T-helper 17 cell (primary cell): Measurements from ENCODE around the gene B3GAT3. TPM values are rescaled to one million over a fixed set of nuclear protein-coding genes. Genes with fewer than 3 reads are reported as not detected.
"Not testable (repeated sequence)": the region's sequence is repeated elsewhere in the genome, so short reads cannot be mapped to it uniquely, and the experiment has no call there.

Experiments used
- ATAC-seq: fragments of 150-1000 bp; cut with Tn5 transposase; 2 replicates; pipeline ENCODE4 v1.10.0; 2021; ENCODE audit warnings: mild to moderate bottlenecking, moderate library complexity
- DNase-seq, 3 donors: peaks; one replicate each; pipeline versions ENCODE4 v3.0.0 to v3.0.0-alpha.2; 2020 to 2021
- H3K9me3 ChIP-seq: one replicate; pipeline ENCODE4 v1.7.0; 2013; ENCODE audit warnings: low read length, mild to moderate bottlenecking; ENCODE audit not compliant: control insufficient read depth, poor library complexity, severe bottlenecking
- H3K27ac Mint-ChIP-seq: one replicate; pipeline ENCODE4 v1.8.0; 2022; ENCODE audit warnings: mild to moderate bottlenecking, moderate library complexity, mixed read lengths
- H3K27me3 Mint-ChIP-seq: one replicate; pipeline ENCODE4 v1.8.0; 2022; ENCODE audit warnings: mixed read lengths
- H3K36me3 Mint-ChIP-seq: one replicate; pipeline ENCODE4 v1.8.0; 2022; ENCODE audit warnings: low read depth, mixed read lengths
- H3K4me1 Mint-ChIP-seq: one replicate; pipeline ENCODE4 v1.8.0; 2022; ENCODE audit warnings: mild to moderate bottlenecking, mixed read lengths
- H3K4me3 Mint-ChIP-seq: one replicate; pipeline ENCODE4 v1.8.0; 2022; ENCODE audit warnings: mild to moderate bottlenecking, moderate library complexity, mixed read lengths
- total RNA-seq, 4 donors: library from RNA in 2 of 4; stranded (reverse) in 2 of 4; gene quantifications; one replicate each; pipeline ENCODE4 v1.2.3 and lab custom pipeline; 2022 to 2026

The B3GAT3 gene
- total RNA-seq, 2 donors from 2014 or later: 53.0 to 57.2 TPM

GRCh38 chr11:62574363-62575071, 47.3 kb downstream of the B3GAT3 start:
- Mint-ChIP-seq H3K27me3 (no peaks in the 10 kb centered on the region), H3K4me3 (peak overlapping the region; percentile 99), H3K36me3 (peaks cover 18% of the 10 kb centered on the region), H3K4me1 (peaks cover 48% of the 10 kb centered on the region), H3K27ac (peak overlapping the region; percentile 100)
- ATAC-seq: peak; percentile 6
- DNase-seq: no peak
- H3K9me3 ChIP-seq: no peaks in the 10 kb centered on the region

- DNase-seq (peak; percentile 94 to 97 (median 95)), ATAC-seq (peak; percentile 95)
- Mint-ChIP-seq H3K4me3 (peak within 1 kb of the TSS; percentile 99), H3K27ac (peak within 1 kb of the TSS; percentile 100), H3K27me3 (no peaks in the 10 kb centered on the region), H3K36me3 (peaks cover 18% of the 10 kb centered on the region), H3K4me1 (peaks cover 48% of the 10 kb centered on the region)
- no peaks in the 10 kb centered on the region for H3K9me3 ChIP-seq
Observed at GRCh38 chr11:62573592-62574362, 48.0 kb downstream of the B3GAT3 start, which contains the start of gene EEF1G. Gene EEF1G (minus strand): TSS chr11:62573891. CDS start chr11:62573842, 49 bp downstream.

- no peak for DNase-seq
- Mint-ChIP-seq H3K27ac (peak overlapping the region; percentile 100), H3K4me1 (peaks cover 48% of the 10 kb centered on the region), H3K27me3 (no peaks in the 10 kb centered on the region), H3K36me3 (peaks cover 19% of the 10 kb centered on the region), H3K4me3 (peak overlapping the region; percentile 99)
- no peaks in the 10 kb centered on the region for H3K9me3 ChIP-seq
- ATAC-seq: no peak
Observed at GRCh38 chr11:62573006-62573591, 48.7 kb downstream of the B3GAT3 start.

- peak overlapping the region; percentile 100 for H3K27ac Mint-ChIP-seq
- H3K4me3 Mint-ChIP-seq: peak overlapping the region; percentile 99
- no peaks in the 10 kb centered on the region for H3K9me3 ChIP-seq
- peaks cover 19% of the 10 kb centered on the region for H3K36me3 Mint-ChIP-seq
- ATAC-seq: no peak
- peaks cover 49% of the 10 kb centered on the region for H3K4me1 Mint-ChIP-seq
- H3K27me3 Mint-ChIP-seq: no peaks in the 10 kb centered on the region
- no peak for DNase-seq
Observed at GRCh38 chr11:62572431-62572830, 49.4 kb downstream of the B3GAT3 start.

GRCh38 chr11:62571493-62571892, 50.3 kb downstream of the B3GAT3 start:
- not testable (repeated sequence) for ATAC-seq, H3K27me3 Mint-ChIP-seq, DNase-seq, H3K9me3 ChIP-seq
- peak overlapping the region; percentile 99 for H3K4me3 Mint-ChIP-seq
- H3K4me1 Mint-ChIP-seq: peaks cover 54% of the 10 kb centered on the region
- peak overlapping the region; percentile 100 for H3K27ac Mint-ChIP-seq
- H3K36me3 Mint-ChIP-seq: peaks cover 21% of the 10 kb centered on the region

GRCh38 chr11:62570903-62571302, 50.9 kb downstream of the B3GAT3 start:
- H3K9me3 ChIP-seq, H3K27me3 Mint-ChIP-seq, ATAC-seq, H3K4me3 Mint-ChIP-seq, DNase-seq: not testable (repeated sequence)
- Mint-ChIP-seq H3K36me3 (peaks cover 24% of the 10 kb centered on the region), H3K27ac (peak overlapping the region; percentile 100), H3K4me1 (peaks cover 60% of the 10 kb centered on the region)

- H3K9me3 ChIP-seq: no peaks in the 10 kb centered on the region
- no peak for ATAC-seq
- Mint-ChIP-seq H3K27me3 (no peaks in the 10 kb centered on the region), H3K36me3 (peaks cover 24% of the 10 kb centered on the region), H3K4me3 (no peak overlapping the region), H3K4me1 (peaks cover 58% of the 10 kb centered on the region), H3K27ac (no peak overlapping the region)
- DNase-seq: no peak
Observed at GRCh38 chr11:62569611-62570010, 52.2 kb downstream of the B3GAT3 start.

- Mint-ChIP-seq H3K36me3 (peaks cover 20% of the 10 kb centered on the region), H3K4me1 (peaks cover 40% of the 10 kb centered on the region)
- peak; percentile 62 for ATAC-seq
Observed at GRCh38 chr11:62567018-62567633, 54.7 kb downstream of the B3GAT3 start.

GRCh38 chr11:62566247-62566646, 55.5 kb downstream of the B3GAT3 start:
- Mint-ChIP-seq H3K4me1 (peaks cover 35% of the 10 kb centered on the region), H3K27me3 (no peaks in the 10 kb centered on the region), H3K4me3 (no peak overlapping the region), H3K36me3 (peaks cover 18% of the 10 kb centered on the region), H3K27ac (peak overlapping the region; percentile 90)
- ATAC-seq: no peak
- no peaks in the 10 kb centered on the region for H3K9me3 ChIP-seq
- no peak for DNase-seq

More at GRCh38 chr11:62567018-62567633, 54.7 kb downstream of the B3GAT3 start:
- DNase-seq: no peak
- peak overlapping the region; percentile 90 for H3K27ac Mint-ChIP-seq
- H3K27me3 Mint-ChIP-seq: no peaks in the 10 kb centered on the region
- H3K4me3 Mint-ChIP-seq: peak overlapping the region; percentile 55
- H3K9me3 ChIP-seq: no peaks in the 10 kb centered on the region

Other genes with a start within 250 kb of the B3GAT3 start
- gene SCGB1A1, start 203.0 kb downstream of the B3GAT3 start, total RNA-seq: not detected
- gene AHNAK, start 75.2 kb downstream of the B3GAT3 start, total RNA-seq: 100 to 1,000 TPM; 692 to 863 TPM
- gene EEF1G, start 48.1 kb downstream of the B3GAT3 start, total RNA-seq: 1,000 to 10,000 TPM; 1,954 to 1,984 TPM
- 10 to 100 TPM; 20.9 to 23.2 TPM for gene TUT1, start 30.5 kb downstream of the B3GAT3 start, total RNA-seq
- 100 to 1,000 TPM; 140 to 175 TPM for gene MTA2, start 20.1 kb downstream of the B3GAT3 start, total RNA-seq
- gene EML3, start 9.2 kb downstream of the B3GAT3 start, total RNA-seq: 100 to 1,000 TPM; 169 to 174 TPM
- 1 to 10 TPM in 1 of 2 donors, under 1 TPM in 1; 0.94 to 1.2 TPM for gene ROM1, start 8.7 kb downstream of the B3GAT3 start, total RNA-seq
- 100 to 1,000 TPM; 168 to 179 TPM for gene GANAB, start 24.6 kb upstream of the B3GAT3 start, total RNA-seq
- 10 to 100 TPM; 12.1 to 13.0 TPM for gene INTS5, start 31.3 kb upstream of the B3GAT3 start, total RNA-seq
- 10 to 100 TPM; 20.0 to 21.6 TPM for gene C11orf98, start 43.2 kb upstream of the B3GAT3 start, total RNA-seq
- gene CSKMT, start 43.3 kb upstream of the B3GAT3 start, total RNA-seq: 10 to 100 TPM in 1 of 2 donors, 1 to 10 TPM in 1; 8.0 to 15.9 TPM
- 1 to 10 TPM; 2.6 to 3.3 TPM for gene UQCC3, start 49.7 kb upstream of the B3GAT3 start, total RNA-seq
- 10 to 100 TPM; 12.0 to 14.9 TPM for gene LBHD1, start 50.3 kb upstream of the B3GAT3 start, total RNA-seq
- 100 to 1,000 TPM; 195 to 203 TPM for gene UBXN1, start 57.1 kb upstream of the B3GAT3 start, total RNA-seq
- gene LRRN4CL, start 67.5 kb upstream of the B3GAT3 start, total RNA-seq: not detected
- gene BSCL2, start 85.4 kb upstream of the B3GAT3 start, total RNA-seq: 10 to 100 TPM; 20.8 to 20.9 TPM
- not detected for gene GNG3, start 85.7 kb upstream of the B3GAT3 start, total RNA-seq
- gene HNRNPUL2, start 105.5 kb upstream of the B3GAT3 start, total RNA-seq: 10 to 100 TPM; 41.4 to 43.2 TPM
- 10 to 100 TPM; 11.0 to 14.1 TPM for gene TTC9C, start 106.5 kb upstream of the B3GAT3 start, total RNA-seq
- gene ZBTB3, start 132.2 kb upstream of the B3GAT3 start, total RNA-seq: 1 to 10 TPM; 7.4 to 9.1 TPM
- 10 to 100 TPM; 65.0 to 65.7 TPM for gene POLR2G, start 139.6 kb upstream of the B3GAT3 start, total RNA-seq
- 10 to 100 TPM; 14.1 to 15.8 TPM for gene TAF6L, start 149.4 kb upstream of the B3GAT3 start, total RNA-seq
- 10 to 100 TPM; 20.5 to 27.7 TPM for gene TMEM179B, start 165.4 kb upstream of the B3GAT3 start, total RNA-seq
- 1 to 10 TPM; 5.7 to 7.3 TPM for gene TMEM223, start 170.0 kb upstream of the B3GAT3 start, total RNA-seq
- gene NXF1, start 183.5 kb upstream of the B3GAT3 start, total RNA-seq: 100 to 1,000 TPM; 271 to 305 TPM
- 100 to 1,000 TPM; 103 to 119 TPM for gene STX5, start 210.1 kb upstream of the B3GAT3 start, total RNA-seq
- gene TEX54, start 210.9 kb upstream of the B3GAT3 start, total RNA-seq: not detected
- gene WDR74, start 217.6 kb upstream of the B3GAT3 start, total RNA-seq: 100 to 1,000 TPM; 146 to 163 TPM